Activated effector memory CD4-positive, alpha-beta T cell treated with Interleukin-2 at 50 U/mL for 16 hours (primary cell): ENCODE measurements around the gene DHRSX.
"Not testable (repeated sequence)": the region's sequence is repeated elsewhere in the genome, so short reads cannot be mapped to it uniquely, and the experiment has no call there.

ENCODE experiments used
- DNase-seq: peaks from one replicate; pipeline ENCODE4 v3.0.0-alpha.2; 2020

The DHRSX gene

DNA sequence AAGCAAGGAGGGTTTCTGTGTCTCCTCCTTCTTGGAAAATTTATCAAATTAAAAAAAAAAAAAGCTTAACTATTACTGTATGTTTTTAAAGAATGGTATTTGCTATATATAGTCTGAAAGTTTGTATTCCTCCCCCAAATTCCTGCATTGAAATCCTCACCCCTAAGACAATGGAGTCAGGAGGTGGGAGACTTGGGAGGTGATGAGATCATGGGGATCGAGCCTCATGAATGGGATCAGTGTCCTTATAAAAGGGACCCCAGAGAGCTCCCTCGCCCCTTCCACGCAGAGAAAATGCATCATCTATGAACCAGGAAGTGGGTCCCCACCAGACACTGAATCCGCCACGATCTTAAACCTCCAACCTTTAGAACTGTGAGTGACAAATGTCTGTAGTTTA lies 50.1 kb downstream of the DHRSX start:
- DNase-seq, result no peak

DNA sequence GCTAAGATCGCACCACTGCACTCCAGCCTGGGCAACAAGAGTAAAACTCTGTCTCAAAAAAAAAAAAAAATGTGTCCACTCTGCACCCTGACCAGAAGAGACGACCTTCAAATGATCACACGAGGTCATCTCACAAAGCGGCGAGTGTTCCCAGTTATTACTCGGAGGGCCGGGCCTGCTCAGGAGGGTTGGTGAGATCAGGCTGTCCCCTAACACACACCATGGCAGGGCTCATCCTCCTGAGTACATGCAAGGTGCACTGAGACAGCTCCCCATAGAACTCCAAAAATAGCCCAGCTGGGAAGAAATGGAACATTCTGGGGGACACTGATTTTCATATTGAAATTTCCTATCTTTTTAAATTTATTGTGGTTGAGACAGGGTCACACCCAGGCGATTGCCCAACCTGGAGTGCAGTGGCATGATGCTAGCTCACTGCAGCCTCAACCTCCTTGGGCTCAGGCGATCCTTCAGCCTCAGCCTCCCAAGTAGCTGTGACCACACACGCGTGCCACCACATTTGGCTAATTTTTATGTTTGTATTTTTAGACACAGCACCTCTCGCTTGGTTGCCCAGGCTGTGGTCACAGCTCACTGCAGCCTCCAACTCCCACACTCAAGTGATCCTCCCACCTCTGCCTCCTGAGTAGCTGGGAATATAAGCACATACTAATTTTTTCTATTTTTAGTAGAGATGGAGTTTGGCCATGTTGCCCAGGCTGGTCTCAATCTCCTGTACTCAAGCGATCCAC lies 51.5 kb downstream of the DHRSX start:
- no peak for DNase-seq

DNA sequence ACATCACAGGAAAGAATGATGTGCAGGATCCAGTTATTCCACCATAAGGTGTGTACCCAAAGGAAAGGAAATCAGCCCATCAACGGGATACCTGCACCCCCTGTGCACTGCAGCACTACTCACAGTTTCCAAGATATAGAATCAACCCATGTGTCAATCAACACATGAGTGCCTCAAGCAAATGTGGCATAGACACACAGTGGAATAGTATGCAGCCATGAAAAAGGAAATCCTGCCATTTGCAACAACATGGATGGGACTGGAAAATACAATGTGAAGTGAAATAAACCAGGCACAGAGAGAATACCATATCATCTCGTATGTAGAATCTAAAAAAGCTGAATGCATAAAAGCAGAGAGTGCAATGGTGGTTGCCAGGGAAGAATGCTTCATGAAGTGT lies 53.3 kb downstream of the DHRSX start:
- DNase-seq, result no peak

DNA sequence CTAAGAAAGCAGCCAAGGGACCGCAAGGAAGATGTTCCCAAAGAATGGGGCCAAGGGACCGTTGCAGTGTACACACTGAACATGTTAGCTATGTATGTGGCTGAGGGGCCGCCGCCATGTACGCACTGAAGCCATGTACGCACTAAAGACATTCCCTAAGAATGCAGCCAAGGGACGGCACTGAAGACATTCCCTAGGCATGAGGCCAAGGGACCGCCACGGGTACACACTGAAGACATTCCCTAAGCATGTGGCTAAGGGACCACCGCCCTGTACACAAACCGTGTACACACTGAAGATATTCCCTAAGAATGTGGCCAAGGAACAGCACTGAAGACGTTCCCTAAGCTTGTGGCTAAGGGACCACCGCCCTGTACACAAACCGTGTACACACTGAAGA lies 54.0 kb downstream of the DHRSX start:
- no peak for DNase-seq

DNA sequence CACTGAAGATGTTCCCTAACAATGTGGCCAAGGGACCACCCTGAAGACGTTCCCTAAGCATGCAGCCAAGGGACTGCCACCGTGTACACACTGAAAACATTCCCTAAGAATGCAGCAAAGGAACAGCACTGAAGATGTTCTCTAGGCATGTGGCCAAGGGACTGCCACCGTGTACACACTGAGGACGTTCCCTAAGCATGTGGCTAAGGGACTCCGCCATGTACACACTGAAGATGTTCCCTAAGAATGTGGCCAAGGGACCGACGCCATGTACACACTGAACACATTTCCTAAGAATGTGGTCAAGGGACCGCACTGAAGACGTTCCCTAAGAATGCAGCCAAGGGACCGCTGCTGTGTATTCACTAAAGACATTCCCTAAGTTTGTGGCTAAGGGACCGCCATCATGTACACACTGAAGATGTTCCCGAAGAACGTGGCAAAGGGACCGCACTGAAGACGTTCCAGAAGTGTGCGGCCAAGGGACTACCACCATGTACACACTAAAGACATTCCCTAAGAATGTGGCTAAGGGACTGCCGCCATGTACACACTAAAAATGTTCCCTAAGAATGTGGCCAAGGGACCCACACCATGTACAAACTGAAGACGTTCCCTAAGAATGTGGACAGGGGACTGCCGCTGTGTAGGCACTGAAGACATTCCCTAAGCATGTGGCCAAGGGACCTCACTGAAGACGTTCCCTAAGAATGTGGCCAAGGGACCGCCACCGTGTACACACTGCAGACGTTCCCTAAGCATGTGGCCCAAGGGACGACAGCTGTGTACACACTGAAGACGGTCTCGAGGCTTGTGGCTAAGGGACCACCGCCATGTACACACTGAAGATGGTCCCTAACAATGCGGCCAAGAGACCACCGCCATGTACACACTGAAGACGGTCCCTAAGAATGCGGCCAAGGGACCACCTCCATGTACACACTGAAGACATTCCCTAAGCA lies 54.8 kb downstream of the DHRSX start:
- no peak for DNase-seq

DNA sequence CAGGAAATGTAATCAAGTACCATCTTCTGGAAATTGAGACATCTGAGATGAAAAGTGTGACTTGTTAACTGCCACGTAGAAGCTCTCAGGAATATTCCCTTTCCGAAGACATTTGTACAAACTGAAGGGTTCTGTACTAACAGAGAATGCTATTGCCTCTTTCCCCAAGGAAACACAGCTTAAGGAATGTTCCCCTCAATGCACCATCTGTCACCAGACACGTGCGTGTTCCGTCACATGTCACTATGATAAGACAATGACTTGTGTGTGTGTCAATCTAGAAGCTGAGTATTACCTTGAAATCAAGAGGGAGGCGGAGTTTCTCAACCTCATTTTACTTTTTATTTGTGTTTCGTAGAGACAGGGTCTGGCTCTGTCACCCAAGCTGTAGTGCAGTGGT lies 58.1 kb downstream of the DHRSX start:
- DNase-seq, result no peak

DNA sequence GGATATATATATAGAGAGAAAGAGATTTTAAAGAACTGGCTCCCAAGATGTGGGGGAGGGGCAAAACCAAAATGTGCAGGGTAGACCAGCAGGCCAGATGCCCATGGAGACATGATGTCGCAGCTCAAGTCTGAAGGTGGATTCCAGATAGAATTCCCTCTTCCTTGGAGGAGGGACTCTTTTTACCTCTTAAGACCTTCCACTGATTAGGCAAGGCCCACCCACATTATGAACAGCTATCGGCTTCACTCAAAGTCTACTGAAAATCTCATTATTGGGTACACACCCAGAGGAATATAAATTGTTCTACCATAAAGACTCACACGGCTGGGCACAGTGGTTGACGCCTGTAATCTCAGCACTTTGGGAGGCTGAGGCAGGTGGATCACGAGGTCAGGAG lies 59.3 kb downstream of the DHRSX start:
- DNase-seq, result no peak

DNA sequence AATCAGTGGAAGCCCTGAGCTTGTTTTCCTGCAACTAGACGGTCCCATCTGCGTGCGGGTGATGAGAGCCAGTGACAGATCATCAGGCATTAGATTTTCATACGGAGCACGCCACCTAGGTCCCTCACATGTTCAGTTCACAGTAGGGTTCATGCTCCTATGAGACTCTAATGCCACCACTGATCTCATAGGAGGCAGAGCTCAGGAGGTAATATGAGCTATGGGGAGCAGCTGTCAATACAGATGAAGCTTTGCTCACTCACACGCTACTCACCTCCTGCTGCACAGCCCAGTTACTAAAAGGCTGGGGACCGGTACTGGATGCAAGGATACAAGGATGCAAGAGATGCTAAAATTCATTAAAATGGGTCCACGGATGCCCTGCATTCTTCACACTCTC lies 61.2 kb downstream of the DHRSX start:
- no peak for DNase-seq

DNA sequence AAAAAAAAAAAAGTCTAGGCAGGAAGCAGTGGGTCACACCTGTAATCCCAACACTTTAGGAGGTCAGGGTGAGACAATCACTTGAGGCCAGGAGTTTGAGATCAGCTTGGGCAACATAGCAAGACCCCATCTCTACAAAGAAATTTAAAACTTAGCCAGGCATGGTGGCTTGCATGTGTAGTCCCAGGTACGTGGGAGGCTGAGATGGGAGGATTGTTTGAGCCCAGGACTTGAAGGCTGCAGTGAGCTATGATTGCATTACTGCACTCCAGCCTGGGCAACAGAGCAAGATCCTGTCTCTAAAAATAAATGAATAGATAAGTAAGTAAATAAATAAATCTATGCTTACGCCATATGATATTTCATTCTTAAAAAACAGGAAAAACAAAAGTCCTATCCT lies 65.3 kb downstream of the DHRSX start:
- no peak for DNase-seq

DNA sequence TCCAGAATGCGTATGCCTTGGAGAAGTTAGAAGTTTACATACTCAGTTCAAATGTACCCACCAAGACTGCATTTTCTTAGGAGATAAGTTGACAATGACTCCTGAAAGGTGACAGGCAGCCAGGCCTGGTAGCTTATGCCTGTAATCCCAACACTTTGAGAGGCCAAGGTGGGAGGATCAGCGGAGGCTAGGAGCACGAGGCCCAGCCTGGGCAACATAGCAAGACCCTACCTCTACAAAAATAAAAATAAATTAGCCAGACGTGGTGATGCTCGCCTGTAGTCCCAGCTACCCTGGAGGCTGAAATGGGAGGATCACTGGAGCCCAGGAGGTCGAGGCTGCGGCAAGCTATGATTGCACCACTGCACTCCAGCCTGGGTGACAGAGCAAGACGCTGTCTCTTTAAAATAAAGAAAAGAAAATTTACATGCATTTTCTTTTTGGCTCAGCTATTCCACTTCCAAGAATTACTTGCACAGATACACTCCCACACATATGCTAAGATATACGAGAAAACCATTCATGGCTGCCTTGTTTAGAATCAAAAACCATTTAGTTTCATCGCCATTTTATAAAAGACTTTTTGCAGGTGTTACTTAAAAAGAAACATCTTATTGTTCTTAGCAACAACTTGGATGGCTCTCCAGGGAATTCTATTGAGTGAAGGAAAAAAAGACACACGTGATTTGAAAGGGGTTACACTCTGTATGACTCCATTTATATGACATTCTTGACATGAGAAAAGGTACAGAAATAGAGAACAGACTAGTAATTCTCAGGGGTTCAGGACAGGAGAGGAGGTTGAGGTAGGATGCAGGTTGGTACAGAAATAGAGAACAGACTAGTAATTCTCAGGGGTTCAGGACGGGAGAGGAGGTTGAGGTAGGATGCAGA lies 66.3 kb downstream of the DHRSX start:
- DNase-seq, result no peak

DNA sequence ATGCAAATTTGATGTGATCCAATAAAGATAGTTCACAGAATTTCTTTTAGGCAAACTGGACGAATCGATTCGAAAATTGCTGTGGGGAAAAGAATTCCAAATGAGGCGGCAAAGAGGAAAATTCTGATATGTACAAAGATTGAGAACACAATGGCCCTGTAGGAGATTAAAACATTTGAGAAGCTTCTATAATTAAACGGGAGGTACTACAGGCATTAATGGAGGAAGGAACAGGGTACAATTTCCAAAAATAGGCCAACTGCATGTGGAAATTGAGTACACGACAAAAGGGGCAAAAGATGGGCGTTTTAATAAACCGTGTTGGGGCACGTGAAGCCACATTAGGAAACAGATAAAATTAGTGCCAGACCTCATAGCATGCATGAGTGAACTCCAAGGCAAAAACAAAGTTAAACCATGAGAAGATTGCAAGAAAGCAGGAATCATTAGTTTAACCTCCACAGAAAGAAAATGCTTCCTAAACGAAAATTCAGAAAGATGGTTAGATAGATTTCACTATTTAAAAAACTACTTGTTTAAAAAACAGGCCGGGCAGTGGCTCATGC lies 68.4 kb downstream of the DHRSX start:
- DNase-seq, result no peak

DNA sequence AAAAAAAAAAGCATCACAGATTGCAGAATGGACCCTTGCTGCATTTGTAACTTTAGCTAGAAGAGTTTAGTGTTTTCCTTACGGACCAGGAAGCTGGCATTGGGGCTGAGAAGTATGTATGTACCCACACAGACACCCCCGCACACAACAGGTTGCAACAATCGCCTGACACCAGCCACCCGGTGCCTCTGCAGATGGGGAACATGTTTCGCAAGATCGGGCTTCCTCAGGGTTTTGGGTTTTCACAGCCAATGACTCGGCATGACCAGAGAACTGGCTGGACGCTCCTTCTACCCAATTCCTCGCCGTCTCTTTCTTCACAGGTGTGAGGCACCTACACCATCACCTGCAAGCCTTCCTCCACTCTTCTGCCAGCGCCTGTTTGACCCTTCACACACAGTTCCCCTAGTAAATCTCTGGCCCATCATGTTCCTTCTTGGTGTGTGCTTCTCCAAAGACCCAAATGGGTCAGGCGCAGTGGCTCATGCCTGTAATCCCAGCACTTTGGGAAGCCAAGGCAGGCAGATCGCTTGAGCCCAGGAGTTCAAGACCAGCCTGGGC lies 70.4 kb downstream of the DHRSX start:
- no peak for DNase-seq

DNA sequence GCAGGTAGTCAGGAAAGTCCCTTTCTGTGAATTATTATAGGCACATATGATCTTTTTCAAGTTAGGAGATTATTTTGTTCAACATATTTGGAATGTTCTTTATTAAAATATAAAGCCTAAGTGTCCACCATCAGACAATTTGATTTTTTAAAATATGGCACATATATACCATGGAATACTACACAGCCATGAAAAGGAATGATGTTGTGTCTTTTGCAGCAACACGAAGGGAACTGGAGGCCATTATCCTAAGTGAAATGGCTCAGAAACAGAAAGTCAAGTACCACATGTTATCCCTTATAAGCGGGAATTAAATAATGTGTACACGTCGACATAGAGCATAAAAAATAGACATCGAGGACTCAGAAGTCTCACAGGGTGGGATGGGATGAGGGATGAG lies 73.0 kb downstream of the DHRSX start:
- DNase-seq, result no peak

DNA sequence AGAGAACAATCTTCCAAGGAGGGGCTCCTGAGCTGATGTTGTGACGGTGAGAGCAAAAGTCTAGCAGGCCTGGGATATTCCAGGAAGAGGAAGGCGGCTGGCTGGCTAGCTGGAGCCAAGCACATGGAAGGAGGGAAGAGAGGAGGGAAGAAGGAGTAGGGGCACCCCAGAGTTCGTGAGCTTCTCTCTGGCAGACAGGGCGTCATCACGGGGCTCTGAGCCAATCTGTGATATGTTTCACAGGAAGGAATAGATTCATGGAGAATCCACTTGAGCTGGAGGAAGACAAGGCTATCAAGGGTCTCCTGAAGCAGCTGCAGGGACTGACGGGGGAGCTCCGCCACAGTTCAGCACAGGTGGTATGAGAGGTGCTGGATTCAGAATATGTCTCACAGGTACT lies 73.6 kb downstream of the DHRSX start:
- no peak for DNase-seq

DNA sequence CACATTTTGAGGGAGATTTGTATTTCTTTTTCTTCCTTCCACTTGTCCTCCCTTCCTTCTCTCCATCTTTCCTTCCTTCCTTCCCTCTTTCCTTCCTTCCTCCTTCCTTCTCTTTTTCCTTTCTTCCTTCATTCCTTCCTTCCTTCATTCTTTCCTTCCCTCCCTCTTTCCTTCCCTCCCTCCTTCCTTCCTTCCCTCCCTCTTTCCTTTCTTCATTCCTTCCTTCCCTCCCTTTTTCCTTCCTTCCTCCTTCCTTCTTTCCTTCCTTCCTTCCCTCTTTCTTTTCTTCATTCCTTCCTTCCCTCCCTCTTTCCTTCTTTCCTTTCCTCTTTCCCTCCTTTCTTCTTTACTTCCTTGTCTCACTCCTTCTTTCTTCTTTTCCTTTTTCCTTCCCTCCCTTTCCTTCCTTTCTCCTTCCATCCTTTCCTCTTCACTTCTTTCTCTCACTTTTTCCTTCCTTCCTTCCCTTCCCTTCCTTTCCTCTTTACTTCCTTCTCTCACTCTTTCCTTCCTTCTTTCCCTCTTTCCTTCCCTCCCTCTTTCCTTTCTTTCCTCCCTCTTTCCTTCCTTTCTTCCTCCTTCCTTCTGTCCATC lies 74.4 kb downstream of the DHRSX start:
- no peak for DNase-seq

DNA sequence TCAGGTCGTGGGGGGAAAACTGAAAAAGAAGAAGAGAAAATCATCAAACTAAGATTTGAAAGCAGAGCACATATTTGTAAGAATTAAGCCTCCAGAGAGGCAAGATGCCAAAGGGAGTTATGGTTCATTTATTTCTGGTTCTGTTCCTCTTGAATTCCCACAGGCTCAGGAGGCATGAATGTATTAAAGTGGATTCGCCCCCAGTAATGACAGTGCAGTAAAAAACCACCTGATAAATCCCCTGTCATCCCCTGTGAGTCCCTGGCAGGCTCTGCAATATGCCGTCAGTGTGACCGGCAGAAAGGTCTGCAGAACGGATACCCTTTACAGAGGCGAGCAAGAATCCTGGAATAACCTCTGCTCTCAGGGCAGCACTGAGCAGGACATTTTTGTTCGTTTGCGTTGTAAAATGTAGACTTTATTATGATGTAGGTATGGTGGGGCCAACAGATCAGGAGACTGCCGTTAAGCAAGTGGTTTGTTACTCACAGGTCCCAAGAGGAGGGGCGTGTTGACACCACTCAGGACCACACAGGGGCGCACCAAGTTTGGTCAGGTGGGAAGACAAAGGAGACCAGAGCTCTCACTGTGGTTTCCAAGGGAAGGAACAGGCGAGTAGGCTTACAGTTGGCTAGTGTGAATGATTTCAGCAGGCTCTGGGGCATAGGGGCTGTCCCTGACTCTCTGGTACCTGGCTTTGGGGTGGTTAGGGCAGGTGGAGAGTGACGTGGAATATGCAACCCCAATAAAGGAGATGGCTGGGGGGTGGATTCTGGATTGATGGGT lies 75.3 kb downstream of the DHRSX start:
- no peak for DNase-seq

DNA sequence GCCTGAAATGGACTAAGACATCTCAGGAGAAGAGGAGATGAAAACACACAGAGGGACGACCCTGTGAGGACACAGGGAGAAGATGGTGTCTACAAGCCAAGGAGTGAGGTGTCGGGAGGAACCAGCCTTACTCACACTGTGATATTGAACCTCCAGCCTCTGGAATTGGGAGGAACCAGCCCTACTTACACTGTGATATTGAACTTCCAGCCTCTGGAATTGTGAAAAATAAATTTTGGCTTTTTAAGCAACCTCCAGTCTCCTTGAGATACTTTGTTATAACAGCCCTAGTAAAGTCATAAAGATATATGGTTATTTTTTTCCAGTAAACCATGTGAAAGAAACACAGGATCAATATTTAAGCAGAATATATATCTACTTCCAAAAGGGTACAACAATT lies 76.5 kb downstream of the DHRSX start:
- DNase-seq, result no peak

DNA sequence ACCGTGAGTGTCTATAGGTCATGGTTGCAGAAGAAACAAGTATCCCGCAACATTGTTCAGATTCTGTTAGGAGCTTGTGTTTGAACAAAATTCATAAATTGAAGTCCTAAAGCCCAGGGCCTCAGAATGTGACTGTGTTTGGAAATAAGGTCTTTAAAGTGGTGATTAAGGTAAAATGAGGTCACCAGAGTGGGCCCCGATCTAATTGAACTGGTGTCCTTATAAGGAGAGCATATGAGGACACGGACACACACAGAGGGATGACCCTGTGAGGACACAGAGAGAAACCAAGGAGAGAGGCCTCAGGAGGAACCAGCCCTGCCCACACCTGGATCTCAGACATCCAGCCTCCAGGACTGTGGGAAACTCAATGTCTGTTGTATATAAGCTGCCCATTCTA lies 76.9 kb downstream of the DHRSX start:
- no peak for DNase-seq

DNA sequence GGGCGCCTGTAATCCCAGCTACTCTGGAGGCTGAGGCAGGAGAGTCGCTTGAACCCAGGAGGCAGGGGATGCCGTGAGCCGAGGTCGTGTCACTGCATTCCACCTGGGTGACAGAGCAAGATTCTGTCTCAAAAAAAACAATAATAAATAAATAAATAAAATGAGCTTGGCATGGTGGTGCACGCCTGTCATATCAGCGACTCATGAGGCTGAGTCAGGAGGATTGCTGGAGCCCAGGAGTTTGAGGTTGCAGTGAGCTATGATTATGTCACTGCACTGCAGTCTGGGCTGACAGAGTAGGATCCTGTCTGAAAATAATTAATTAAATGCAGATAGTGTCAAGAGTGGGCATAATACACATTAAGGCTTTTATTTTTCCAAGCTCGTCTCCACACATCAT lies 77.5 kb downstream of the DHRSX start:
- DNase-seq, result no peak

DNA sequence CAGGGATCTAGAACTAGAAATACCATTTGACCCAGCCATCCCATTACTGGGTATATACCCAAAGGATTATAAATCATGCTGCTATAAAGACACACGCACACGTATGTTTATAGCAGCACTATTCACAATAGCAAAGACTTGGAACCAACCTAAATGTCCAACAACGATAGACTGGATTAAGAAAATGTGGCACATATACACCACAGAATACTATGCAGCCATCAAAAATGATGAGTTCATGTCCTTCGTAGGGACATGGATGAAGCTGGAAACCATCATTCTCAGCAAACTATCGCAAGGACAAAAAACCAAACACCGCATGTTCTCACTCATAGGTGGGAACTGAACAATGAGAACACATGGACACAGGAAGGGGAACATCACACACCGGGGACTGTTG lies 81.4 kb downstream of the DHRSX start:
- DNase-seq, result not testable (repeated sequence)

DNA sequence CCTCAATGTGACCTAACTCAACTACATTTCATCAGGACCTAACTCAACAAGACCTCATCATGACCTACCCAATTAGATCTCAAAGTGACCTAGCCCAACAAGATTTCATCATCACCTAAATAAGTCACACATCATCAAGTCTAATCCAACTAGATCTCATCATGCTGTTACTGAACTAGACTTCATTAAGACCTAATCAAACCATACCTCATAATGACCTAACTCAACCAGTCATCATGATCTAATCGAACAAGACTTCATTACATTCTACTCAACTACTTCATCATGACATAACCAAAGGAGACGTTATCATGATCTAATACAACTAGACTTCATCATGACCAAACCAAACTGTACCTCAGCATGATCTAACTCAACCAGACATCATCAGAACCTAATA lies 82.8 kb downstream of the DHRSX start:
- DNase-seq, result no peak
